Muscle of arm (tissue), 14 donors: Measurements from ENCODE around the gene TMEM145. TPM values are rescaled to one million over a fixed set of nuclear protein-coding genes. Genes with fewer than 3 reads are reported as not detected.
"Not testable (repeated sequence)": the region's sequence is repeated elsewhere in the genome, so short reads cannot be mapped to it uniquely, and the experiment has no call there.

Experiments
- DNase-seq: peaks from one replicate; pipeline ENCODE4 v3.0.0-alpha.2; 2013
- long read RNA-seq, 11 donors: transcript quantifications; one replicate each; lab custom pipeline, GENCODE V29; 2026
- polyA plus RNA-seq, 12 donors: library from polyadenylated mRNA; unstranded; fragments of 120-200 nt; gene quantifications; one replicate each; pipeline ENCODE4 v1.2.1, GENCODE V29; 2013; ENCODE audit not compliant: insufficient read length in 12 of 12

Gene TMEM145
- polyA plus RNA-seq = under 1 TPM in 10 of 12 donors, not detected in 2; 0.12 to 0.56 (median 0.26) TPM
- long read RNA-seq, donor 1 = 0 reads
- long read RNA-seq, donor 2 = 0 reads
- long read RNA-seq, donor 3 = 0 reads
- long read RNA-seq, donor 4 = 0 reads
- long read RNA-seq, donor 5 = 0 reads
- long read RNA-seq, donor 6 = 0 reads
- long read RNA-seq, donor 7 = 0 reads
- long read RNA-seq, donor 8 = 0 reads
- long read RNA-seq, donor 9 = 0 reads
- long read RNA-seq, donor 10 = 0 reads
- long read RNA-seq, donor 11 = 0 reads

- DNase-seq = peak; percentile 47
These were observed at the start of gene TMEM145 for GRCh38 chr19:42313096-42313839. Gene TMEM145 (plus strand): TSS chr19:42313309. CDS start chr19:42313377, 68 bp downstream.

DNA sequence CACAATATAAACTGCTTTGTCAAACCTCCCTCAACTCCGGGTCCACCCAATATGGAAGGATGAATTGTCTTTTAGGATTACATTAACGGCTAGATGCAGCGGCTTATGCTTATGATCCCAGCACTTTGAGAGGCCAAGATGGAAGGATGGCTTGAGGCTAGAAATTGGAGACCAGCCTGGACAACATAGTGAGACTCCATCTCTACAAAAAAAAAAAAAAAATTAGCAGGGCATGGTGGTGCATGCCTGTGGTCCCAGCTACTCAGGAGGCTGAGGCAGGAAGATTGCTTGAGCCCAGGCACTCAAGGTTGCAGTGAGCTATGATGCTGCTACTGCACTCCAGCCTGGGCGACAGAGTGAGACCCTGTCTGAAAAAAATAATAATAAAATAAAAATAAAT is 47.0 kb upstream of the TMEM145 start:
- not testable (repeated sequence) for DNase-seq

DNA sequence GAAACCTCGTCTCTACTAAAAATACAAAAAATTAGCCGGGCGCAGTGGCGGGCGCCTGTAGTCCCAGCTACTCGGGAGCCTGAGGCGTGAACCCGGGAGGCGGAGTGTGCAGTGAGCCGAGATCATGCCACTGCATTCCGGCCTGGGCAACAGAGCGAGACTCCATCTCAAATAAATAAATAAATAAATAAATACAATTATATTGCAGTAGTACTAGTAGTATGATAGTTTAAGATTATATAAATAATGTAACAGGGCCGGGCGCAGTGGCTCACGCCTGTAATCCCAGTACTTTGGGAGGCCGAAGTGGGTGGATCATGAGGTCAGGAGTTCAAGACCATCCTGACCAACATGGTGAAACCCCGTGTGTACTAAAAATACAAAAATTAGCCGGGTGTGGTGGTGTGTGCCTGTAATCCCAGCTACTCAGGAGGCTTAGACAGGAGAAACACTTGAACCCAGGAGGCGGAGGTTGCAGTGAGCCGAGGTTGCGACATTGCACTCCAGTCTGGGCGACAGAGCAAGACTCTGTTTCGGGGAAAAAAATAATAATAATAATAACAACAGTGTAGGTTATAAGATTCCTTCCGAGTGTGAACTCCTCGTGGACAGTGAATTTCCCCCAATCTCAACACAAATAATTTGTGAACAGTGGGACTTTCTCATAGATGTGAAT is 46.0 kb upstream of the TMEM145 start:
- DNase-seq = not testable (repeated sequence)

- no peak for DNase-seq
These were observed 45.4 kb upstream of the TMEM145 start for GRCh38 chr19:42267644-42268141.

- peak; percentile 100 for DNase-seq
These were observed 44.9 kb upstream of the TMEM145 start for GRCh38 chr19:42268142-42268703.

DNA sequence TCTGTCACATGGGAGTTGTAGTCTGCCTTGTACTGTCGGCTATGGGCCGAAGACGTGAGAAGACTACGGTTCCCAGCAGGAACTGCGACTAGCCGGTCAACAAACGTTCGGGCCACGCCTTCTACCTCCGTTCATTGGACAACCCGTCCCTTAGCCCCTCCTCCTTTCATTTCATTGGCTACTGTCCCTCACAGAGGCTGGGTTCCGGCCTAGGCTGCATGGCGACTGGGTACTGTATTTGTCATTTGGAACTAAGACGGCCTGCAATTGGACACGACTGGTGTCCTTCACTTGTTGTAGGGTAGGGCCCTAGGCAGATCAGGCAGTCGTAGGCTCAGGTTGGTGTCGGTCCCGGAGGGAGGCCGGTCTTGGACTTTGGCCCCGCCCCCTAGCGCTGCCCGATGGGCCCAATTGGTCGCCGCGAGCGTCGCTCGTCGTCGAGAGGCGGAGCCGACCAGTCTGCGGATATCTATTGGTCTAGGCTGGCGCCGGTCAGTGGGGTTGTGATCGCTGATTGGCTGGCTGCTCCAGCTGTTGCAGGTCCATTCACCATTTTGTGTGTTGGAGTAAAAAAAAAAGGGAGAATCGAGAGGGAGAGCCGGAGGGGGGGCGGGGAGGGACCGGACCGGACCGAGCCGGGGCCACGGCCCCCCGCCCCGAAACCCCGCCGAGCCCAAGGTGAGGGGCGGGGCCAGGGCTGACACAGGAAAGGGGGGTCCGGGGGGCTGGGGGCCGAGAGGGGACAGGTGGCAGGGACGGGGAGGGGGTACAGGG is 44.2 kb upstream of the TMEM145 start, which contains the start of gene CIC:
Gene CIC, plus strand, starts transcription at position 549 of the 774 bp plus-strand sequence. CDS start 2,532 bp downstream, outside the sequence.
- peak; percentile 100 for DNase-seq

DNA sequence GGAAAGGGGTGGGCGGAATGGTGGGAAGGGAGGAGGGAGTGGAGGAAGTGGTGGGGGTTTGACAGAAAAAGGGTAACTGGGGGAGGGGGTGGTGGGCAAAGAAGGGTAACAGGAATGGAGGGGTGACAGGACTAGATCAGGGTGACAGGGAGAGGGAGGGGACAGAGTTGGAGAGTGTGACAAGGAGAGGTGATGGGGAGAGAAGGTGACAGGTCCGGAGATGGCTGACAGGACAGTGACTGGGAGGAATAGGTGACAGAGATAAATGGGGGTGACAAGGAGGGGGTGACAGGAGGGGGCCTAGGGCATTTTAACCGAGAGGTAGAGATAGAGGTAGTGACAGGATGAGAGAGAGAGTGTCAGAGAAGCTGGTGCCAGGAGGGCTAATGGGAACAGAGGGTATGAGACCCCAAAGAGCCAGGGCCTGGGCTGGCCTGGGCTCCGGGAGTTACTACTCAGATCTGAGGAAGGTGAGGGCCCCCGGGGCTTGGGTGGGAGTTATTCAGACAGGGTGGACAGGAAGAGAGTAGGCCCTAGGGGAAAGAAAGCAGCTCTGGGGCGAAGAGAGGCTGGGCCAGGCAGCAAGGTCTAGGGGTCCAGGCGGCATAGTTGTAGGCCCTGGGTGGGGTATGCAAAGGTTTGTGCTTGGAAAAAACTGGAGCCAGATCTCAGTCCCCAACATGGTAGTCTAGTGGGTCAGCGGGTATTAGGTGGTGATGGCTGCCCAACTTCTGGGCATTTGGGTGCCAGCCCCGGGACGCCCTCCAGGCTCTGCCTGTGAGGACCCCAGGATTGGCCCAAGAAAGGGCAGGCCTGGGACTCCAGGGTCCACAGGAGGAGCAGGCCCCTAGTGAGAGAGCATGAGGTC is 43.4 kb upstream of the TMEM145 start:
- no peak for DNase-seq

- DNase-seq = no peak
These were observed 42.6 kb upstream of the TMEM145 start for GRCh38 chr19:42270346-42271044.

DNA sequence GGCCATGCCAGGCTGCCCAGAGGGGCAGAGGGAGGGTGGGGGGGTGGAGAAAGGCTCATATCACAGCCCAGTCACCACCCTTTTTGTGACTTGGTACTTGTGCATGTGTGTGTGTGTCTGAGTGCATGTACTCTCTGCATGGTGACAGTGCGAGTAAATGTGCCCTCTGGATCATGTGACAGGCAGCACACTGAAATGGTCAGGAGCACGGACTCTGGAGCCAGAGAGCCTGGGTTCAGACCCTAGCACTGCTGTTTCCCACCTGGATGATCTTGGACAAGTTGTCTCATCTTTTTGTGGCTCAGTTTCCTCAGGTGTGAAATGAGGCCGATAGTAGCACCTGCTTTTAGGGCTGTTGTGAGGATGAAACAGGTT is 42.1 kb upstream of the TMEM145 start:
- no peak for DNase-seq

GRCh38 chr19:42271861-42272534 is 41.1 kb upstream of the TMEM145 start:
- DNase-seq = no peak

DNA sequence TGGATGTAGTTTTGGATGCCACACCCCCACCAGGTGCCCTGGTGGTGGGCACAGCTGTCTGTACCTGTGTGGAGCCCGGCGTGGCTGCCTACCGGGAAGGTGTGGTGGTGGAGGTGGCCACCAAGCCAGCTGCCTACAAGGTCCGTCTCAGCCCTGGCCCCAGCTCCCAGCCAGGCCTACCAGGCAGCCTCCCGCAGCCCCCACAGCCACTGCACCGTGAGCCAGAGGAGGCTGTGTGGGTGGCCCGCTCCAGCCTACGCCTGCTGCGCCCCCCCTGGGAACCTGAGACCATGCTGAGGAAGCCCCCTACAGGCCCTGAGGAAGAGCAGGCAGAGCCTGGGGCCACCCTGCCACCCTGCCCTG is 40.6 kb upstream of the TMEM145 start:
- no peak for DNase-seq

GRCh38 chr19:42272989-42273406 is 40.1 kb upstream of the TMEM145 start:
- DNase-seq = no peak

DNA sequence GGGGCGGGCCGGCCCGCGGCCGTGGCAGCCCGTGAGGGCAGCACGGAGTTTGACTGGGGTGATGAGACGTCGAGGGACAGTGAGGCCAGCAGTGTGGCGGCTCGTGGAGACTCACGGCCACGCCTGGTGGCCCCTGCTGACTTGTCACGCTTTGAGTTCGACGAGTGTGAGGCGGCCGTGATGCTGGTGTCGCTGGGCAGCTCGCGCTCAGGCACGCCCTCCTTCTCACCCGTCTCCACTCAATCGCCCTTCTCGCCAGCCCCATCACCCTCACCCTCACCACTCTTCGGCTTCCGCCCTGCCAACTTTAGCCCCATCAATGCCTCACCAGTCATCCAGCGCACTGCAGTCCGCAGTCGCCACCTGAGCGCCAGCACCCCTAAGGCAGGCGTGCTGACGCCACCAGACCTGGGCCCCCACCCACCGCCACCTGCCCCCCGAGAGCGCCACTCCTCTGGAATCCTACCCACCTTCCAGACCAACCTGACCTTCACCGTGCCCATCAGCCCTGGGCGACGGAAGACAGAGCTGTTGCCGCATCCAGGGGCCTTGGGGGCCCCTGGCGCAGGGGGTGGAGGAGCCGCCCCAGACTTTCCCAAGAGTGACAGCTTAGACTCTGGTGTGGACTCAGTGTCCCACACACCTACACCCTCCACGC is 39.6 kb upstream of the TMEM145 start:
- DNase-seq = no peak

DNA sequence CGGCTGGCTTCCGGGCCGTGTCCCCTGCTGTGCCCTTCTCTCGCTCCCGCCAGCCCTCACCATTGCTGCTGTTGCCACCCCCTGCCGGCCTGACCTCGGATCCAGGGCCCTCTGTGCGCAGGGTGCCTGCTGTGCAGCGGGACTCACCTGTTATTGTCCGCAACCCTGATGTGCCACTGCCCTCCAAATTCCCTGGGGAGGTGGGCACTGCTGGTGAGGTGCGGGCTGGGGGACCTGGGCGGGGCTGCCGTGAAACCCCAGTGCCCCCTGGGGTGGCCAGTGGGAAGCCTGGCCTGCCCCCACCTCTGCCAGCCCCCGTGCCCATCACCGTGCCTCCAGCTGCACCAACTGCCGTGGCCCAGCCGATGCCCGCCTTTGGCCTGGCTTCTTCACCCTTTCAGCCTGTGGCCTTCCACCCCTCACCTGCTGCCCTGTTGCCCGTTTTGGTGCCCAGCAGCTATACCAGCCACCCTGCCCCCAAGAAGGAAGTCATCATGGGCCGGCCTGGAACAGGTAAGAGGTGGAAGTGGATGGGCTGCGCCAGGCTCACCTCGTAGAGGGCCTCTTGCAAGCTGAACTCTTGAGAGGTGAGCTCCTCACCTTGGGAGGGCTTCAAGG is 38.9 kb upstream of the TMEM145 start:
- DNase-seq = no peak

GRCh38 chr19:42275103-42275502 is 38.0 kb upstream of the TMEM145 start:
- no peak for DNase-seq

DNA sequence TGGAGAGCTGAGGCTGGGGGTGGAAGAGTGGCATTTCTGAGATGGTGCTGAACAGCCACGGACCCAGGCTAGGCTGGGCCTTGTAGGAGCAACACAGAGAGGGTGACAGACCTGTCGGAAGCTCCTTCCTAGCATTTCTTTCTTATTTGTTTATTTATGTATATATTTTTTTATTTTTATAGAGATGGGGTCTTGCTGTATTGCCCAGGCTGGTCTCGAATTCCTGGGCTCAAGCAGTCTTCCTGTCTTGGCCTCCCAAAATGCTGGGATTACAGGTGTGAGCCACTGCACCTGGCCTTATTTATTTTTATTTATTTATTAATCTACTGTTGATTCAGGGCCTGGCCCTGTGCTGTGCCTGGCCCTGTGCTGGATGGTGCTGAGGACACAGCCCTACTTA is 37.6 kb upstream of the TMEM145 start:
- no peak for DNase-seq

- no peak for DNase-seq
These were observed 36.8 kb upstream of the TMEM145 start for GRCh38 chr19:42276284-42276683.

- no peak for DNase-seq
These were observed 36.3 kb upstream of the TMEM145 start for GRCh38 chr19:42276821-42277220.
